Fibroblast of mammary gland (primary cell): ENCODE results near the gene COL27A1.

Source experiments
- DNase-seq: peaks from one replicate; pipeline ENCODE4 v3.0.0-alpha.2; 2010; ENCODE audit warnings: low read depth
- H3K4me3 ChIP-seq: 2 replicates; pipeline ENCODE4 v1.5.1; 2011; ENCODE audit warnings: low read depth, mild to moderate bottlenecking, low read length, moderate library complexity; ENCODE audit not compliant: control insufficient read depth
- CTCF ChIP-seq: conservative IDR thresholded peaks from 2 replicates; pipeline ENCODE4 v1.5.1; 2011; ENCODE audit warnings: low read depth, low read length, inconsistent platforms; ENCODE audit not compliant: control insufficient read depth, insufficient read depth

COL27A1 gene

GRCh38 chr9:114156657-114157421 is 1.5 kb downstream of the COL27A1 start:
- peak overlapping the region; percentile 55 for H3K4me3 ChIP-seq
- peak; percentile 80 for DNase-seq
- TF ChIP-seq CTCF, result peak; percentile 14

GRCh38 chr9:114157516-114158176 is 2.3 kb downstream of the COL27A1 start:
- DNase-seq, result peak; percentile 70
- no peak for TF ChIP-seq CTCF
- H3K4me3 ChIP-seq, result no peak overlapping the region

GRCh38 chr9:114158482-114159130 is 3.3 kb downstream of the COL27A1 start:
- TF ChIP-seq CTCF, result no peak
- DNase-seq, result no peak
- no peak overlapping the region for H3K4me3 ChIP-seq

- DNase-seq, result no peak
- no peak for TF ChIP-seq CTCF
- no peak overlapping the region for H3K4me3 ChIP-seq
Observed at GRCh38 chr9:114159691-114160090, 4.4 kb downstream of the COL27A1 start.

- no peak for DNase-seq
- no peak for TF ChIP-seq CTCF
Observed at GRCh38 chr9:114161513-114161912, 6.2 kb downstream of the COL27A1 start.

GRCh38 chr9:114163517-114163951 is 8.2 kb downstream of the COL27A1 start:
- peak; percentile 57 for DNase-seq
- no peak overlapping the region for H3K4me3 ChIP-seq
- TF ChIP-seq CTCF, result no peak

More at GRCh38 chr9:114161513-114161912, 6.2 kb downstream of the COL27A1 start:
- no peak overlapping the region for H3K4me3 ChIP-seq
